CD4-positive, alpha-beta T cell (primary cell): ENCODE data around the gene ENAH. TPM values are rescaled to one million over a fixed set of nuclear protein-coding genes. Genes with fewer than 3 reads are reported as not detected.
"Not testable (repeated sequence)": the region's sequence is repeated elsewhere in the genome, so short reads cannot be mapped to it uniquely, and the experiment has no call there.

Experiments used
- ATAC-seq: fragments of 200-7000 bp; cut with Tn5 transposase; one replicate; pipeline ENCODE4 v1.10.0; 2022; ENCODE audit warnings: mild to moderate bottlenecking; ENCODE audit not compliant: poor library complexity
- CTCF ChIA-PET: fragments of 350-600 bp; sonication (Branson Sonifier 250); formaldehyde crosslinking; loops from one replicate; lab custom pipeline; 2021; ENCODE audit warnings: antibody characterized with exemption, inconsistent platforms; lab: Charles Lee
- POLR2A ChIA-PET: fragments of 350-600 bp; sonication (Branson Sonifier 250); formaldehyde crosslinking; loops from one replicate; lab custom pipeline; 2021; ENCODE audit warnings: antibody characterized with exemption, inconsistent platforms; lab: Charles Lee
- DNase-seq, 14 experiments: peaks; one replicate each; pipeline ENCODE4 v3.0.0-alpha.2; 2013 to 2020; ENCODE audit warnings: mixed read lengths in 2 of 14
- H3K27ac ChIP-seq, 2 donors: one replicate each; pipeline versions ENCODE4 v1.5.1 to v1.7.0; 2013; ENCODE audit warnings: low read length in 2 of 2, low read depth in 1 of 2, mild to moderate bottlenecking in 1 of 2
- H3K27me3 ChIP-seq, 2 experiments: 1 replicate in 1 of 2; 2 replicates in 1 of 2; pipeline versions ENCODE4 v1.6.1 to v1.7.0; 2013; ENCODE audit warnings: low read length in 2 of 2, control low read depth in 1 of 2, mild to moderate bottlenecking in 1 of 2, moderate library complexity in 1 of 2; ENCODE audit not compliant: insufficient read depth in 2 of 2, control insufficient read depth in 1 of 2
- H3K36me3 ChIP-seq: one replicate; pipeline ENCODE4 v1.6.1; 2013; ENCODE audit warnings: low read length, control low read depth; ENCODE audit not compliant: insufficient read depth
- H3K4me1 ChIP-seq: one replicate; pipeline ENCODE4 v1.6.1; 2013; ENCODE audit warnings: low read length, control low read depth; ENCODE audit not compliant: insufficient read depth
- H3K4me3 ChIP-seq: one replicate; pipeline ENCODE4 v1.5.1; 2013; ENCODE audit warnings: mild to moderate bottlenecking, low read length, moderate library complexity
- H3K9me3 ChIP-seq, 2 experiments: 1 replicate in 1 of 2; 2 replicates in 1 of 2; pipeline versions ENCODE4 v1.6.1 to v1.7.0; 2013; ENCODE audit warnings: low read length in 2 of 2, mild to moderate bottlenecking in 2 of 2, control low read depth in 1 of 2, moderate library complexity in 1 of 2; ENCODE audit not compliant: control insufficient read depth in 1 of 2, insufficient read depth in 1 of 2
- H3K27ac Mint-ChIP-seq: one replicate; pipeline ENCODE4 v1.8.0; 2020; ENCODE audit warnings: mixed read lengths
- H3K27me3 Mint-ChIP-seq: one replicate; pipeline ENCODE4 v1.8.0; 2021; ENCODE audit warnings: mixed read lengths
- H3K36me3 Mint-ChIP-seq: one replicate; pipeline ENCODE4 v1.8.0; 2021; ENCODE audit warnings: low read depth, mixed read lengths
- H3K4me1 Mint-ChIP-seq: one replicate; pipeline ENCODE4 v1.8.0; 2021; ENCODE audit warnings: low read depth, mixed read lengths
- H3K4me3 Mint-ChIP-seq: one replicate; pipeline ENCODE4 v1.8.0; 2020; ENCODE audit warnings: mild to moderate bottlenecking, mixed read lengths
- H3K9me3 Mint-ChIP-seq: one replicate; pipeline ENCODE4 v1.8.0; 2020; ENCODE audit warnings: mixed read lengths
- CTCF ChIP-seq: fragments of 200-600 bp; IDR thresholded peaks from one replicate; pipeline ENCODE4 v1.8.0; 2022; ENCODE audit warnings: antibody characterized with exemption, mild to moderate bottlenecking
- intact Hi-C, 2 experiments: fragments of 100-400 bp; cut with DNase I in 1 of 2; cut with micrococcal nuclease in 1 of 2; formaldehyde crosslinking; loops; one replicate each; pipeline versions ENCODE4 v1.15.1 to v1.9.0; 2023 to 2025; cut with DNase I, micrococcal nuclease
- total RNA-seq, 174 experiments: library from RNA in 2 of 174; stranded (reverse) in 2 of 174; gene quantifications; one replicate each; pipeline ENCODE4 v1.2.3 and lab custom pipeline; 2021 to 2026

The ENAH gene
- total RNA-seq, 2 experiments from 2014 or later = not detected

- Mint-ChIP-seq H3K4me3 (no peak overlapping the region), H3K27me3 (peaks cover 1% of the 10 kb centered on the region), H3K27ac (no peak overlapping the region), H3K36me3 (no peaks in the 10 kb centered on the region), H3K9me3 (no peaks in the 10 kb centered on the region), H3K4me1 (no peaks in the 10 kb centered on the region)
- ChIA-PET POLR2A (no interaction called here), CTCF (no interaction called here)
- DNase-seq = no peak
- no peaks in the 10 kb centered on the region for H3K36me3 ChIP-seq
- peaks cover 0 to 2% of the 10 kb centered on the region in 2 experiments for H3K27me3 ChIP-seq
- H3K27ac ChIP-seq = no peak overlapping the region
- no peak overlapping the region for H3K4me3 ChIP-seq
- TF ChIP-seq CTCF = no peak
- ATAC-seq = no peak
- intact Hi-C loops = no loop called here
- no peaks in the 10 kb centered on the region for H3K4me1 ChIP-seq
- H3K9me3 ChIP-seq = no peaks in the 10 kb centered on the region
Measured at GRCh38 chr1:225700164-225700821, 47.4 kb upstream of the ENAH start.

- H3K9me3 Mint-ChIP-seq = no peaks in the 10 kb centered on the region
- ATAC-seq = no peak
Measured at GRCh38 chr1:225699336-225699735, 46.4 kb upstream of the ENAH start.

GRCh38 chr1:225698194-225698593, 45.3 kb upstream of the ENAH start:
- intact Hi-C loops, CTCF ChIA-PET, POLR2A ChIA-PET: not testable (repeated sequence)

More at GRCh38 chr1:225699336-225699735, 46.4 kb upstream of the ENAH start:
- Histone ChIP-seq H3K4me3 (no peak overlapping the region), H3K27ac (no peak overlapping the region), H3K9me3 (no peaks in the 10 kb centered on the region), H3K36me3 (no peaks in the 10 kb centered on the region), H3K27me3 (peaks cover 0 to 2% of the 10 kb centered on the region in 2 experiments), H3K4me1 (no peaks in the 10 kb centered on the region)
- intact Hi-C loops = no loop called here
- no peak overlapping the region for H3K27ac Mint-ChIP-seq
- H3K36me3 Mint-ChIP-seq = no peaks in the 10 kb centered on the region
- CTCF ChIA-PET = no interaction called here
- no peaks in the 10 kb centered on the region for H3K4me1 Mint-ChIP-seq
- no peaks in the 10 kb centered on the region for H3K27me3 Mint-ChIP-seq
- POLR2A ChIA-PET = no interaction called here
- H3K4me3 Mint-ChIP-seq = no peak overlapping the region
- no peak for DNase-seq
- no peak for TF ChIP-seq CTCF

GRCh38 chr1:225697428-225697827, 44.5 kb upstream of the ENAH start:
- Histone ChIP-seq H3K9me3 (no peaks in the 10 kb centered on the region), H3K4me1 (no peaks in the 10 kb centered on the region), H3K27me3 (no peaks in the 10 kb centered on the region), H3K4me3 (no peak overlapping the region), H3K27ac (no peak overlapping the region), H3K36me3 (no peaks in the 10 kb centered on the region)
- Mint-ChIP-seq H3K27ac (no peak overlapping the region), H3K4me1 (no peaks in the 10 kb centered on the region), H3K4me3 (no peak overlapping the region), H3K27me3 (no peaks in the 10 kb centered on the region), H3K9me3 (no peaks in the 10 kb centered on the region), H3K36me3 (no peaks in the 10 kb centered on the region)
- intact Hi-C loops = no loop called here
- ATAC-seq (no peak), DNase-seq (no peak)
- TF ChIP-seq CTCF = no peak
- CTCF ChIA-PET = no interaction called here
- POLR2A ChIA-PET = no interaction called here

More at GRCh38 chr1:225698194-225698593, 45.3 kb upstream of the ENAH start:
- H3K9me3 ChIP-seq, H3K9me3 Mint-ChIP-seq, DNase-seq, H3K27me3 Mint-ChIP-seq, H3K4me1 Mint-ChIP-seq, H3K27ac ChIP-seq, H3K36me3 ChIP-seq, H3K27me3 ChIP-seq, H3K4me3 ChIP-seq, H3K27ac Mint-ChIP-seq, ATAC-seq, H3K36me3 Mint-ChIP-seq, H3K4me1 ChIP-seq, H3K4me3 Mint-ChIP-seq: not testable (repeated sequence)
